NT2/D1 (cell line): ENCODE results near the gene SLC38A10.
A peak's percentile ranks its signal among the peaks of the same experiment; 100 is the strongest.

Experiments
- DNase-seq: peaks from one replicate; pipeline ENCODE4 v3.0.0-alpha.2; 2011; ENCODE audit warnings: low read depth, low spot score
- H3K27me3 ChIP-seq: 2 replicates; pipeline ENCODE4 v1.6.0; 2011; ENCODE audit warnings: mild to moderate bottlenecking; ENCODE audit not compliant: insufficient read length, insufficient read depth
- H3K36me3 ChIP-seq: 2 replicates; pipeline ENCODE4 v1.6.1; 2011; ENCODE audit warnings: mild to moderate bottlenecking, low read length, mixed read lengths; ENCODE audit not compliant: insufficient read depth, insufficient read length
- H3K4me1 ChIP-seq: 2 replicates; pipeline ENCODE4 v1.5.1; 2011; ENCODE audit not compliant: insufficient read depth, insufficient read length
- H3K4me3 ChIP-seq: 2 replicates; pipeline ENCODE4 v1.5.1; 2011; ENCODE audit warnings: low read depth; ENCODE audit not compliant: insufficient read length
- H3K9ac ChIP-seq: 2 replicates; pipeline ENCODE4 v1.6.0; 2011; ENCODE audit warnings: low read depth; ENCODE audit not compliant: insufficient read length
- H3K9me3 ChIP-seq: 2 replicates; pipeline ENCODE4 v1.5.1; 2011; ENCODE audit warnings: mild to moderate bottlenecking, low read length; ENCODE audit not compliant: insufficient read depth
- SUZ12 ChIP-seq: IDR thresholded peaks from 2 replicates; pipeline ENCODE4 v1.6.1; 2011; ENCODE audit not compliant: insufficient read length, insufficient read depth; ENCODE audit errors: extremely low read depth
- YY1 ChIP-seq: IDR thresholded peaks from 2 replicates; pipeline ENCODE4 v1.6.1; 2011; ENCODE audit not compliant: insufficient read length, insufficient read depth
- ZNF274 ChIP-seq: IDR thresholded peaks from 2 replicates; pipeline ENCODE4 v1.6.1; 2011; ENCODE audit warnings: mild to moderate bottlenecking, low read depth, low read length

Gene SLC38A10

GRCh38 chr17:81295031-81295675 lies at the start of gene SLC38A10:
TSS of gene SLC38A10 (minus strand) at chr17:81295307. CDS start at chr17:81294921, 386 bp downstream.
- Histone ChIP-seq H3K9me3 (no peaks in the 10 kb centered on the region), H3K4me1 (peaks cover 10% of the 10 kb centered on the region), H3K9ac (peak within 1 kb of the TSS; percentile 93), H3K4me3 (peak within 1 kb of the TSS; percentile 89), H3K36me3 (peaks cover 11% of the 10 kb centered on the region), H3K27me3 (no peaks in the 10 kb centered on the region)
- peak; percentile 48 for DNase-seq
- TF ChIP-seq ZNF274 (no peak), SUZ12 (no peak), YY1 (no peak)

- Histone ChIP-seq H3K27me3 (peaks cover 59% of the 10 kb centered on the region), H3K4me3 (peak overlapping the region; percentile 71), H3K9ac (peak overlapping the region; percentile 63), H3K9me3 (no peaks in the 10 kb centered on the region), H3K36me3 (no peaks in the 10 kb centered on the region), H3K4me1 (peaks cover 26% of the 10 kb centered on the region)
- TF ChIP-seq SUZ12 (peak; percentile 41), ZNF274 (no peak)
- no peak for DNase-seq
Observed at GRCh38 chr17:81342269-81343070, 47.4 kb upstream of the SLC38A10 start.

GRCh38 chr17:81341516-81342268 lies 46.6 kb upstream of the SLC38A10 start:
- Histone ChIP-seq H3K36me3 (no peaks in the 10 kb centered on the region), H3K27me3 (peaks cover 51% of the 10 kb centered on the region), H3K9me3 (no peaks in the 10 kb centered on the region), H3K9ac (peak overlapping the region; percentile 54), H3K4me3 (peak overlapping the region; percentile 33), H3K4me1 (peaks cover 24% of the 10 kb centered on the region)
- TF ChIP-seq ZNF274 (no peak), SUZ12 (peak; percentile 88)
- no peak for DNase-seq

- TF ChIP-seq YY1 = no peak
- TF ChIP-seq ZNF274 = no peak
- no peak for TF ChIP-seq SUZ12
- Histone ChIP-seq H3K9me3 (no peaks in the 10 kb centered on the region), H3K36me3 (no peaks in the 10 kb centered on the region), H3K4me3 (peak overlapping the region; percentile 33), H3K9ac (peak overlapping the region; percentile 54), H3K4me1 (peaks cover 22% of the 10 kb centered on the region), H3K27me3 (peaks cover 46% of the 10 kb centered on the region)
- no peak for DNase-seq
Observed at GRCh38 chr17:81340607-81341515, 45.8 kb upstream of the SLC38A10 start.

GRCh38 chr17:81339534-81340296 lies 44.6 kb upstream of the SLC38A10 start:
- Histone ChIP-seq H3K36me3 (no peaks in the 10 kb centered on the region), H3K9me3 (no peaks in the 10 kb centered on the region), H3K27me3 (peaks cover 44% of the 10 kb centered on the region), H3K4me1 (peaks cover 26% of the 10 kb centered on the region), H3K9ac (peak overlapping the region; percentile 39), H3K4me3 (no peak overlapping the region)
- no peak for DNase-seq
- TF ChIP-seq ZNF274 (no peak), SUZ12 (no peak), YY1 (no peak)

- Histone ChIP-seq H3K9me3 (no peaks in the 10 kb centered on the region), H3K9ac (peak overlapping the region; percentile 39), H3K4me3 (no peak overlapping the region), H3K36me3 (no peaks in the 10 kb centered on the region), H3K4me1 (peaks cover 30% of the 10 kb centered on the region), H3K27me3 (peaks cover 38% of the 10 kb centered on the region)
- TF ChIP-seq YY1 = no peak
- no peak for TF ChIP-seq ZNF274
- TF ChIP-seq SUZ12 = no peak
- DNase-seq = no peak
Observed at GRCh38 chr17:81339191-81339533, 44.1 kb upstream of the SLC38A10 start.
